Psoas muscle (tissue), 8 donors: Measurements from ENCODE around the gene ANKRD60. TPM values are rescaled to one million over a fixed set of nuclear protein-coding genes. Genes with fewer than 3 reads are reported as not detected.
A peak's percentile ranks its signal among the peaks of the same experiment; 100 is the strongest.

ENCODE experiments used
- ATAC-seq, 4 donors: fragments of 200-7000 bp; cut with Tn5 transposase; one replicate each; pipeline ENCODE4 v1.9.1; 2020; ENCODE audit warnings: moderate library complexity in 3 of 4, mild to moderate bottlenecking in 2 of 4
- DNase-seq, 2 donors: peaks; one replicate each; pipeline ENCODE4 v3.0.0-alpha.2; 2020
- H3K27ac ChIP-seq: fragments of 200-600 bp; one replicate; pipeline ENCODE4 v1.8.0; 2022
- H3K27me3 ChIP-seq, 3 donors: fragments of 200-600 bp in 1 of 3; one replicate each; pipeline versions ENCODE4 v1.6.1 to v1.8.0; 2013 to 2022; ENCODE audit warnings: low read length in 2 of 3, mild to moderate bottlenecking in 2 of 3, moderate library complexity in 1 of 3; ENCODE audit not compliant: insufficient read depth in 3 of 3
- H3K36me3 ChIP-seq, 2 donors: fragments of 200-600 bp in 1 of 2; one replicate each; pipeline versions ENCODE4 v1.6.1 to v1.8.0; 2013 to 2022; ENCODE audit warnings: low read depth in 1 of 2, mild to moderate bottlenecking in 1 of 2, moderate library complexity in 1 of 2; ENCODE audit not compliant: insufficient read depth in 1 of 2
- H3K4me1 ChIP-seq: fragments of 200-600 bp; one replicate; pipeline ENCODE4 v1.8.0; 2022
- H3K4me3 ChIP-seq: fragments of 200-600 bp; one replicate; pipeline ENCODE4 v1.8.0; 2022; ENCODE audit warnings: mild to moderate bottlenecking
- H3K9me3 ChIP-seq: fragments of 200-600 bp; one replicate; pipeline ENCODE4 v1.8.0; 2022
- WGBS, 3 donors: extraction: QIAGEN DNeasy Blood & Tissue Kit; methylation state at CpG; one replicate each; pipeline versions ENCODE4 v1.1.6 to v1.1.7; 2013; 5-methylcytosine and 5-hydroxymethylcytosine counted together
- intact Hi-C, 2 donors: fragments of 100-400 bp; cut with DNase I; formaldehyde crosslinking; loops; one replicate each; pipeline versions ENCODE4 v1.11.0 to v1.14.2; 2022
- polyA plus RNA-seq, 3 donors: library from polyadenylated mRNA; stranded (reverse); fragments of 200-250 nt; gene quantifications; one replicate each; pipeline ENCODE4 v1.2.3, GENCODE V29; 2013
- total RNA-seq, 4 donors: library from RNA; stranded (reverse); fragmentation: NEBNext Ultra II Directional in 2 of 4; extraction: Animal tissue kit (Norgen Biotek cat#: 25700) in 2 of 4; gene quantifications; one replicate each; pipeline versions ENCODE4 v1.2.1 to v1.2.4, GENCODE V29; 2021 to 2023
- TF ChIP-seq, protein P1 (sequence below): fragments of 200-600 bp; IDR thresholded peaks from one replicate; pipeline ENCODE4 v1.8.0; 2022; ENCODE audit warnings: antibody characterized with exemption
- donor health status: healthy with polysubstance abuse.
- donor health status: DM: no; HTN: no; CAD: no; lungs with moderate emphysema.
- donor health status: Bipolar disorder and iron deficiency.
- donor health status: healthy.
- donor health status: DM: yes; HTN: yes; CAD: no.
- donor health status: DM: no; HTN: no; CAD: no.
- donor health status: DM: no; HTN: no; CAD: no.
- donor health status: DM: yes; HTN: yes; CAD: no.

Gene ANKRD60
- total and polyA plus RNA-seq, 7 donors = not detected

DNA sequence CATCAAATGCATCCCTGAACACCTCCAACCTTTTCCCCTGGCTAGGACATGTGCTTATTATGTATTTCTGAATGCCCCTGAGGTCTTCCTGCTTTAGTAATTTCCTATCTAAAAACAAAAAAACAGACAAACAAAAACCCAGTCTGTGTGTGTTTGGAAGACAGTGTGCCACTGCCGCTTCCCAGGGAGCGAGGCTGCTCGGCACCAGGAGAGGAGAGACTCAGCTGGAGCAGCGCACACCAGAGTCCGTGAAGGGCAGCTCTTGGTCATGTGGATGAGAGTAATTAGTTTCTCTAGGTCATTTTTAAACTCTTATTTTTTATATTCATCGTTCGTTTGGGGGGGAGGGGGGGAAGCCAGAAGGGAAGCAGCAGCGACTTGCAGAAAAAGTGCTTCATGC lies 10.0 kb upstream of the ANKRD60 start:
- TF ChIP-seq, protein P1, sequence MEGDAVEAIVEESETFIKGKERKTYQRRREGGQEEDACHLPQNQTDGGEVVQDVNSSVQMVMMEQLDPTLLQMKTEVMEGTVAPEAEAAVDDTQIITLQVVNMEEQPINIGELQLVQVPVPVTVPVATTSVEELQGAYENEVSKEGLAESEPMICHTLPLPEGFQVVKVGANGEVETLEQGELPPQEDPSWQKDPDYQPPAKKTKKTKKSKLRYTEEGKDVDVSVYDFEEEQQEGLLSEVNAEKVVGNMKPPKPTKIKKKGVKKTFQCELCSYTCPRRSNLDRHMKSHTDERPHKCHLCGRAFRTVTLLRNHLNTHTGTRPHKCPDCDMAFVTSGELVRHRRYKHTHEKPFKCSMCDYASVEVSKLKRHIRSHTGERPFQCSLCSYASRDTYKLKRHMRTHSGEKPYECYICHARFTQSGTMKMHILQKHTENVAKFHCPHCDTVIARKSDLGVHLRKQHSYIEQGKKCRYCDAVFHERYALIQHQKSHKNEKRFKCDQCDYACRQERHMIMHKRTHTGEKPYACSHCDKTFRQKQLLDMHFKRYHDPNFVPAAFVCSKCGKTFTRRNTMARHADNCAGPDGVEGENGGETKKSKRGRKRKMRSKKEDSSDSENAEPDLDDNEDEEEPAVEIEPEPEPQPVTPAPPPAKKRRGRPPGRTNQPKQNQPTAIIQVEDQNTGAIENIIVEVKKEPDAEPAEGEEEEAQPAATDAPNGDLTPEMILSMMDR = no peak
- no peaks in the 10 kb centered on the region for H3K4me1 ChIP-seq
- DNase-seq (no peak), ATAC-seq (no peak)
- peaks cover 0 to 46% of the 10 kb centered on the region in 2 donors for H3K36me3 ChIP-seq
- no peak overlapping the region for H3K4me3 ChIP-seq
- H3K27ac ChIP-seq = no peak overlapping the region
- whole genome bisulfite sequencing, 3 donors = 73 to 77% (median 76%) methylated on average over 8 of the region's 8 CpGs
- H3K9me3 ChIP-seq = no peaks in the 10 kb centered on the region
- H3K27me3 ChIP-seq = no peaks in the 10 kb centered on the region
- intact Hi-C loops = loop anchor here (2.0 to 10.0 kb wide), 8 partner anchors 69 to 606 kb away; partner anchors contain the start of genes NPEPL1 (in 1 of the 2), RAB22A (in 1 of the 2) and STX16 (in 1 of the 2)

DNA sequence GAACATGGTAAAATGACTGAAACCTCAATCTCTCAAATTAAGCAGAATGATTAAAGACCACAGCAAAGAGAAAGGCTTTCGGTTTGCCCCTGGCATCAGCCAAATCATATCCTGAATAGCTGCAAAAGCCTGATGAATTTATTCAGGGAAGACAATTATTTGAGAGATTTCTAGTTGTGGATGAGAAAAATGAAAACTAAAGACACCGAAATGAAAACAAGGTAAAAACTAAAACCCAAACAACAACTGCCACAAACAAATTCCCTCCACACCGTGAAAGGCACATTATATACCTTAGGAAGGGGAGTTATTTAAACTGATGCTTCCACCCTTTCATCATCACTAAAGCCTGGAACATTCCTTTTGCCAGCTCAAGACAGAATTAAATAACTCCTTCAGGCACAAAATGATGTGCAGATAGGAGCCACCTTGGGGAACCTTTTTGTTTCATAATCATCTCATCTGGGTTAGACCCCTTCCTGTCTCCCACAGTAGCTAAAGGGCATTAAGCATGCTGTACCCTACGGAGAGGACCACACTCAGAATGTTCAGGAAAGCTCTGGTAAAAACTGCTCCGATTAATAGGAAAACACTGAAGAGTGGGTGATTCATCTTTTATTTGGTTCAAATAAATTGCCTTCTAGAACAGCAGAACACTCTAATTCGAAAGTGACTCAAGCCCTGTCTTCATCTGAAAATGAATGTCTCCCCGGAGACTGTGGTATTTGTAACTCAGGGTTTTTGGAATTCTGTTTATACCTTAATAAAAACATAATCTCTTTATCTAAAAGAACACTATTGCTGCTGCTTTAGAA lies 9.1 kb upstream of the ANKRD60 start:
- no peaks in the 10 kb centered on the region for H3K9me3 ChIP-seq
- ATAC-seq (peak in 1 of 4 donors; percentile 60), DNase-seq (no peak)
- no peaks in the 10 kb centered on the region for H3K4me1 ChIP-seq
- no peaks in the 10 kb centered on the region for H3K27me3 ChIP-seq
- TF ChIP-seq, protein P1 = no peak
- intact Hi-C loops = loop anchor here (2.0 to 10.0 kb wide), 9 partner anchors 70 to 607 kb away; partner anchors contain the start of genes NPEPL1 (in 1 of the 2), RAB22A (in 1 of the 2) and STX16 (in 1 of the 2)
- 58 to 60% (median 59%) methylated on average over 7 of the region's 7 CpGs for WGBS, 3 donors
- H3K27ac ChIP-seq = no peak overlapping the region
- peaks cover 0 to 42% of the 10 kb centered on the region in 2 donors for H3K36me3 ChIP-seq
- H3K4me3 ChIP-seq = peak overlapping the region; percentile 69

DNA sequence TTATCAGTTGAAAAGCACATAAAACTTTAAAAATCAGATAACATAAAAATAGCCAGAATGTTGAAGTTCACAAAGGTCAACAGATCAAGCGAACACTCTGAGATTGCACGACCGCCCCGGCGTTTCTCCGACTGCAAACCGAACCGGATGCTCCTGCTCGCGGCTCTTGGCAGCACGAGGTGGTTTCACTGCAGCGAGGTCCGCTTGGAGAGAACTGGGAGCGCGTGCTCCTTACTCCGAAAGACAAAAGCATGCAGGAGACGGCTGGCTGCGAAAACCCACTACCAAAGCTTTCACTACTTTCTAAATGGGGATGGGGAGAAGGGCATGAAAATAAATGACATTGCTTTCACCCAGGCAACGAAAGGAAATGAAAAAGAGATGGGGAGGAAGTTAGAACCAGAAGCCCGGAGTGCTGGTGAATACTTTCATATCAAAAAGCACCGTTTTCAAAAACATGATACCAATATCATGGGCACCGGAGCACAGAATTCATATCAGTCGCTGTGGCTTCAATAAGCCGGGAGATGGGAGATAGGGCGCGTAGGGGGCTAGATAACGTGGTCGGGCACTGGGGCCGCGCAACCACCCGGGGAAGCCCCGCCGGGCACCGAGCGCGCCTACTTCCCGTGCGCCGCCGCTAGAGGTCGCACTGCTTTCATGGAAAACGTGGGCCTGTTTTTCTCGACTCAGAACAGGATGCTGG lies 8.3 kb upstream of the ANKRD60 start:
- DNase-seq (peak; percentile 77 to 84), ATAC-seq (peak; percentile 89 to 94 (median 90))
- peaks cover 0 to 48% of the 10 kb centered on the region in 2 donors for H3K36me3 ChIP-seq
- peak overlapping the region; percentile 69 for H3K4me3 ChIP-seq
- H3K4me1 ChIP-seq = no peaks in the 10 kb centered on the region
- WGBS, 3 donors = 1% methylated on average over 43 of the region's 43 CpGs
- TF ChIP-seq, protein P1 = peak; percentile 97
- H3K9me3 ChIP-seq = no peaks in the 10 kb centered on the region
- no peaks in the 10 kb centered on the region for H3K27me3 ChIP-seq
- no peak overlapping the region for H3K27ac ChIP-seq
- intact Hi-C loops = loop anchor here (2.0 to 10.0 kb wide), 8 partner anchors 71 to 608 kb away; partner anchors contain the start of genes NPEPL1 (in 1 of the 2), RAB22A (in 1 of the 2) and STX16 (in 1 of the 2)

DNA sequence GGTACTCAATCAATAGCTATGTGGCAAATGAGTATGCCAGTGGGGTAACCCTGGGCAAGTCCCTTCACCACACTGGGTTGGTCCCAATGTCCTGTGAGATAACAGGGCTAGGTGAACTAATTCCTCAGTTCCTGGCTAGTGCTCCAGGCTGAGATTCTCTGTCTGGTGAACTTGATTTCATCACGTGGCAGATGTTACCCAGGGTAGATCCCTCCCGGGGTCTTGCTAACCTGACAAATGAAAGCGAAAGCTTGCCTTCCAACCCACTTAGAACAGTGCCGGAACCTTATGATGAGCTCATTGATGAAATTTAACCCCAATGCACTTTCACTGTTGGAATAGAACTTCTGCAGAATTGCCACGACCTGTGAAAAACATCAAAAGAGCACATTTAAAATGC lies 6.6 kb upstream of the ANKRD60 start:
- TF ChIP-seq, protein P1 = no peak
- intact Hi-C loops = loop anchor here (5.0 to 10.0 kb wide), 7 partner anchors 72 to 610 kb away; partner anchors contain the start of genes NPEPL1 (in 1 of the 2), RAB22A (in 1 of the 2) and STX16 (in 1 of the 2)
- ATAC-seq = no peak
- Histone ChIP-seq H3K9me3 (no peaks in the 10 kb centered on the region), H3K4me3 (no peak overlapping the region), H3K27ac (no peak overlapping the region), H3K27me3 (no peaks in the 10 kb centered on the region), H3K4me1 (no peaks in the 10 kb centered on the region), H3K36me3 (peaks cover 0 to 40% of the 10 kb centered on the region in 2 donors)
- DNase-seq = no peak
- WGBS, 3 donors = 85 to 93% (median 89%) methylated on average over 5 of the region's 5 CpGs
